Right lobe of liver (tissue), 4 donors: Measurements from ENCODE around the gene OLIG2.

Source experiments
- CTCF ChIP-seq, 4 donors: fragments of 200-600 bp in 3 of 4; fragments of 450-650 bp in 1 of 4; IDR thresholded peaks; one replicate each; pipeline versions ENCODE4 v1.5.1 to v1.8.0; 2016 to 2022; ENCODE audit warnings: antibody characterized with exemption in 4 of 4, mild to moderate bottlenecking in 2 of 4
- POLR2A ChIP-seq: fragments of 450-650 bp; IDR thresholded peaks from one replicate; pipeline ENCODE4 v1.6.1; 2017; ENCODE audit warnings: antibody characterized with exemption, mild to moderate bottlenecking
- donor health status: DM: no; HTN: no; CAD: no.
- donor health status: DM: no; HTN: no; CAD: no.
- donor health status: DM: no; HTN: yes; CAD: no.

- TF ChIP-seq CTCF (IDR thresholded peaks at IDR 0.05) (no peak), POLR2A (no peak)
Measured at GRCh38 chr21:32977216-32977615, 48.5 kb upstream of the OLIG2 start.
